Activated CD8-positive, alpha-beta T cell treated with anti-CD3 and anti-CD28 coated beads for 36 hours (primary cell): ENCODE measurements around the gene WDR88. TPM values are rescaled to one million over a fixed set of nuclear protein-coding genes. Genes with fewer than 3 reads are reported as not detected.

ENCODE experiments used
- ATAC-seq: fragments of 200-7000 bp; cut with Tn5 transposase; one replicate; pipeline ENCODE4 v1.10.0; 2021; ENCODE audit warnings: mild to moderate bottlenecking, moderate library complexity
- CTCF ChIA-PET: fragments of 350-600 bp; sonication (Branson Sonifier 250); formaldehyde crosslinking; loops from one replicate; lab custom pipeline; 2021; ENCODE audit warnings: antibody characterized with exemption; lab: Charles Lee
- POLR2A ChIA-PET: fragments of 350-600 bp; sonication (Branson Sonifier 250); formaldehyde crosslinking; loops from one replicate; lab custom pipeline; 2021; ENCODE audit warnings: antibody characterized with exemption; lab: Charles Lee
- DNase-seq: peaks from one replicate; pipeline ENCODE4 v3.0.0-alpha.2; 2020
- H3K27ac Mint-ChIP-seq: one replicate; pipeline ENCODE4 v1.8.0; 2021; ENCODE audit warnings: mild to moderate bottlenecking, mixed read lengths
- H3K27me3 Mint-ChIP-seq: one replicate; pipeline ENCODE4 v1.8.0; 2021; ENCODE audit warnings: mixed read lengths
- H3K36me3 Mint-ChIP-seq: one replicate; pipeline ENCODE4 v1.8.0; 2021; ENCODE audit warnings: low read depth, mixed read lengths
- H3K4me1 Mint-ChIP-seq: one replicate; pipeline ENCODE4 v1.8.0; 2021; ENCODE audit warnings: low read depth, mixed read lengths
- H3K4me3 Mint-ChIP-seq: one replicate; pipeline ENCODE4 v1.8.0; 2021; ENCODE audit warnings: mild to moderate bottlenecking, moderate library complexity, mixed read lengths
- H3K9me3 Mint-ChIP-seq: one replicate; pipeline ENCODE4 v1.8.0; 2021; ENCODE audit warnings: mixed read lengths
- CTCF ChIP-seq: fragments of 200-600 bp; IDR thresholded peaks from one replicate; pipeline ENCODE4 v1.8.0; 2022; ENCODE audit warnings: antibody characterized with exemption, mild to moderate bottlenecking
- intact Hi-C: fragments of 100-400 bp; cut with micrococcal nuclease; formaldehyde crosslinking; loops from one replicate; pipeline ENCODE4 v1.10.0; 2022
- total RNA-seq, 2 experiments: library from RNA; stranded (reverse); gene quantifications; one replicate each; pipeline ENCODE4 v1.2.3, GENCODE V29; 2021

The WDR88 gene
- total RNA-seq, 2 experiments from 2014 or later: not detected

GRCh38 chr19:33093420-33094210 is 38.3 kb upstream of the WDR88 start:
- ATAC-seq (no peak), DNase-seq (no peak)
- no peak for TF ChIP-seq CTCF
- Mint-ChIP-seq H3K4me1 (no peaks in the 10 kb centered on the region), H3K9me3 (no peaks in the 10 kb centered on the region), H3K36me3 (peaks cover 43% of the 10 kb centered on the region), H3K27ac (no peak overlapping the region), H3K27me3 (no peaks in the 10 kb centered on the region), H3K4me3 (no peak overlapping the region)
- POLR2A ChIA-PET: no interaction called here
- CTCF ChIA-PET: no interaction called here
- intact Hi-C loops: no loop called here

GRCh38 chr19:33094436-33095067 is 37.4 kb upstream of the WDR88 start:
- ATAC-seq (no peak), DNase-seq (no peak)
- Mint-ChIP-seq H3K36me3 (peaks cover 43% of the 10 kb centered on the region), H3K9me3 (no peaks in the 10 kb centered on the region), H3K27me3 (no peaks in the 10 kb centered on the region), H3K4me1 (no peaks in the 10 kb centered on the region), H3K27ac (no peak overlapping the region), H3K4me3 (no peak overlapping the region)
- ChIA-PET CTCF (interaction anchor here (1.2 kb wide), 1 partner anchor 9 kb away, joined by 3 read pairs; no protein-coding TSS in a partner anchor), POLR2A (no interaction called here)
- intact Hi-C loops: no loop called here
- TF ChIP-seq CTCF: no peak

GRCh38 chr19:33096005-33096404 is 35.9 kb upstream of the WDR88 start:
- DNase-seq (no peak), ATAC-seq (peak; percentile 20)
- TF ChIP-seq CTCF: no peak
- no peaks in the 10 kb centered on the region for H3K9me3 Mint-ChIP-seq
- H3K4me1 Mint-ChIP-seq: no peaks in the 10 kb centered on the region
- no peak overlapping the region for H3K27ac Mint-ChIP-seq
- ChIA-PET CTCF (interaction anchor here (0.8 kb wide), 1 partner anchor 496 kb away, joined by 3 read pairs; no protein-coding TSS in a partner anchor), POLR2A (no interaction called here)
- intact Hi-C loops: no loop called here
- H3K27me3 Mint-ChIP-seq: no peaks in the 10 kb centered on the region
- peaks cover 35% of the 10 kb centered on the region for H3K36me3 Mint-ChIP-seq
- no peak overlapping the region for H3K4me3 Mint-ChIP-seq

GRCh38 chr19:33098055-33098534 is 33.8 kb upstream of the WDR88 start:
- no peak overlapping the region for H3K4me3 Mint-ChIP-seq
- intact Hi-C loops: no loop called here
- H3K9me3 Mint-ChIP-seq: no peaks in the 10 kb centered on the region
- no peak overlapping the region for H3K27ac Mint-ChIP-seq
- ATAC-seq (no peak), DNase-seq (no peak)
- no peaks in the 10 kb centered on the region for H3K4me1 Mint-ChIP-seq
- no peaks in the 10 kb centered on the region for H3K27me3 Mint-ChIP-seq
- TF ChIP-seq CTCF: no peak
- ChIA-PET CTCF (interaction anchor here (1.3 kb wide), 1 partner anchor 122 kb away, joined by 3 read pairs; no protein-coding TSS in a partner anchor), POLR2A (no interaction called here)
- peaks cover 38% of the 10 kb centered on the region for H3K36me3 Mint-ChIP-seq
